GM18907 (cell line): ENCODE results near the gene LAMA5.

ENCODE experiments used
- ATAC-seq: cut with Tn5 transposase; IDR thresholded peaks from one replicate; pipeline ENCODE4 v1.9.1; 2021; ENCODE audit warnings: mild to moderate bottlenecking, moderate library complexity; ENCODE audit not compliant: unreplicated experiment

LAMA5 gene

DNA sequence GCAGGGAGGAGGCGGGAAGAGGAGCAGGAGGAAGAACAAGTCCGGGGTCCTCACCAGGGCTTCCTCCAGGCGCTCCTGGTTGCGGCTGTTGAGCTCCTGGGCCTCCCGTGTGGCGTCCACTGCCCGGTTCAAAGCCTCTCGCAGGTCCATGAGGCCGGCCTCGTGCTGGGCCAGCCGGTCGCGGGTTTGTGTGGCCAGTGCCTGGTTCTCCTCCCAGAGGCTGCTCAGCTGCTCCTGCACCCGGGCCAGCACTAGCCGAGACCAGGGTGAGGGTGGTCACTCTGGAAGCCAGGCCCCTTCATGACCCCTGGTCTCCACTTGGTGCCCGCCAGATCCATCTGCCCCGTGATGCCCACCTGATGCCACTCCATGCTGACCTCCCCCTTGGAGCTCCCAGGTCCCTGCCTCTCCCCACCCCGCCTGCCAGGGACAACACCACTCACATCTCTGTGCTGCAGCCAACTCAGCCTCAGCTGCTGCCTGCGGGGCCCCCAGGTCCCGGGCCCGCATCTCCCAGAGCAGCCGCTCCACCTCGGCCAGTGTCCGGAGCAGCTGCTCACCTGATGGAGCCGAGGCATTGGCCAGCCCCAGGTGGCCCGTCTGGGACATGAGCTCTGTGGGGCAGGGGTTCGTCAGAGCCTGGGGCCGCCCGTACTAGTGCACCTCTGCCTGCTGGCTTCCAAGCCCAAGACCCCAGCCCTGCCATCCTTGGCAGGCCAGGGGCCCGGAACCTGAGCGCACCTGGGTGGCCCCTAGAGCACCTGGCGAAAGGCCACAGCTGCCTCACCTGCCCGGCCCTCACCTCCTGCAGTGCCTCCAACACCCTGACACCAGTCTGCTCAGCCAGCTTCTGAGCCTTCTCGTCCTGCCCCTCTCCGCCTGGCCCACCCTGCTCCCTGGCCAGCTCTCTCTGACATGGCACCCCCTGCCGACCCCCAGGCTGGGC is 48.4 kb downstream of the LAMA5 start:
- ATAC-seq: no peak

DNA sequence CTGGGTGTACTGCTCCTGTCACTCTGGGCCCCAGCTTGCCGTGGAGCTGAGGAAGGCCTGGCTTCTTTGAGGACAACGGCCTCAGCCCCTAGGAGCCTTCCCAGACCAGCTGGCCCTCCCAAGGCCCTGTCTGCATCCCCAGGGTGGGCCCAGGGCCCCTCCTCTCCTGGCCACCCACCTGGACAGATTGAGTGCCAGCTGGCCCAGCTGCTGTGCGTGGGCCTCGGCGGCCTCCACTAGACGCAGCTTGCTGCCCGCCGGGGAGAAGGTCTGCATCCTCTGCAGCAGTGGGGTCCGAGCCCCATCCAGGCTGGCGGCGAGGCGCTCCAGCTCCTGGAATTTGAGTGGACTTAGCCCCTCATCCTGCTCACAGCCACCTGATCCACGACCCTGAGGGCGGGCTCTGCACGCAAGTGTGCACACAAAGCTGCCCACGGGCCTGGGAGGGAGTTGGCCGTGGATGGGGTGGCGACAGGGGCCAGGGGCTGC is 49.9 kb downstream of the LAMA5 start:
- no peak for ATAC-seq

DNA sequence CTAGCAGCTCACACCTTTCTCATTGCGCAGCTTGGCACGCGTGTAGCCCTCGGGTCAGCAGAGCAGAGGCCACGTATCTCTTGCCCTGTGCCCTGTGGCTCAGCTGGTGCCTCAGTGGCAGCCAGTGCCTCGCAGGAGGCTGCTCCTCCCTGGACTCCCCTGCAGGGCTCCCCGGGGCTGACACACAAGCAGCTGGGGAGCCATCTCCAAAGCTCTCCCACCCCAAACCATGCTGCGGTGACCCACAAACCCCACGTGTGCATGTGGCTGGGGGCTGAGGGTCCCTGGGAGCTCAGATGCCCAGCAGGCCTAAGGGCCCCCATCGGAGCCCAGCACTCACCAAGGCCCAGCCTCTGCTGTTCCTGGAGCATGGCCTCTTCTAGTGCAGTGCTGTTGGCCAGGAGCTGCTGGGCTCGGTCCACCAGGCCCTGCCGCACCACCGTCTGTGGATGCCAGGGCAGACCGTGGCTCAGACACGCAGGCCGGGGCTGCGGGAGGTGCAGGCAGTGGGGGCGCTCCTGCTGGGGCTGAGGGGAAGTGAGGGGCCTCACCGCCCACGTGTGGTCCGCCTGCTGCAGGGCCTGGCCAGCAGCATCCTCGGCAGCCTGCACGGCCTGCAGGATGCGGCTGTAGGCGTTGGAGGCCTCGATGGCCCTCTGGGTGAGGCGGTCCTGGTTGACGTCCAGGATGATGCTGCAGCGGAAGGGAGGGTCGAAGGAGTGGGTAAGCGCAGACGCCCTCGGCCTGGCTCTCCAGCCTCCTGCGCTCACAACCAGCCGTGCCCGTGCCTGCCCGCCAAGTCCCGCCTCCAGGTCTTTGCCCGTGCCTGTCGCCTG is 50.6 kb downstream of the LAMA5 start:
- ATAC-seq: no peak

DNA sequence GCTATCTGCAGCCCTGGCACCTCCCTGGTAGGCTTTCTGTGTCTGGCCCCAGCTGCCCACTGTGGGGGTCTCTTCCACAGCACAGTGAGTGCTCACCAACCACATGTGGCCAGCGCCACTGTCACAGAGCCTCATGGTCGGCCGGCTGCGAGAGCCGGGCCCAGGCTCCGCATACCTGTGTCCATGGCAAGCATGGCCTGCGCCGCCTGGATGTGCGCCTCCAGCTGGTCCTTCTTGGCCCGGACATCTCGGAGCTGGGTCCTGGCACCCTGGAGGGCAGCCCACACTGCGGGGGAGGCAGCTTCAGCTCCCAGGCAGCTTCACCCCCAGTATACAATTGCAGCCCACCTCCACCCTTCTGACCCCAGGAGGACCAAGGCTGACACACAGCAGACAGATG is 51.3 kb downstream of the LAMA5 start:
- ATAC-seq: no peak

DNA sequence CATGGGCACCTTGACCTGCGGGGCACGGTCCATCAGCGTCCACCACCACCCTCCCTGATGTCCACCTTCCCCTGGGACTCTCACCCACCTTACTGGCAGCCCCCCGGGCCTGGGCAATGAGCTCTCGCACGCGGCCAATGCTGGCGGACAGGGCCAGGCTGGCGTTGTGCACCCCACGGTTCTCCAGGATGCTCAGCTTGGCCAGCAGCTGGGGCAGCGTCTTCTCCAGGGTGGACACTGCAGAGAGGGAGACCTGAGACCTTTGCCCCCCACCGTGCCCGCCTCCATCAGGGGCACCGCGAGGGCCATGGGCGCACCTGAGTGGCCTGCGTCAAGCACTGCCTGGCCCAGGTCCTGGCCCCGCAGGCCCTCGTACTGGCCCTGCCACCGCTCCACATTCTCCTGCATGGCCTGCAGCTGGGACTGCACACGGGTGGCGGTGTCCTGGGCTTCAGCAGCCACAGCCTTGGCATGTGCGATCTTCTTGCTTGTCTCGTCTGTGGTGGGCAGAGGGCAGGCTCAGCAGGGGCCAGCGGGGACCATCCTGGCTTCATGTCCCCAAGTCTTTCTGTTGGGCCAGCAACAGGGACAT is 52.3 kb downstream of the LAMA5 start:
- no peak for ATAC-seq

DNA sequence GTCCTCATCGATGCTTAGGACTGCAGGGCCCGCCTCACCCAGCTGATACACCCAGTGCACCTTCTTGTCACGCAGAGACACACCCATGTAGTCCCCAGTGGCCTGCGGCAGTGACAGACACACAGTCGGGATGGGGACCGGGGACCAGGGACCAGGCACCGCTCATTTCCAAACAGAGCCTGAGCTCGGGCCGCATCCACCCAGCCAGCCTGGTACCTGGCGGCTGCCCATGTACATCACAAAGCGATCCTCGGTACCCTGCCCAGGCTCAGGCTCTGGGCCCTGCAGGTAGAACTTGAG is 52.8 kb downstream of the LAMA5 start:
- ATAC-seq: no peak

DNA sequence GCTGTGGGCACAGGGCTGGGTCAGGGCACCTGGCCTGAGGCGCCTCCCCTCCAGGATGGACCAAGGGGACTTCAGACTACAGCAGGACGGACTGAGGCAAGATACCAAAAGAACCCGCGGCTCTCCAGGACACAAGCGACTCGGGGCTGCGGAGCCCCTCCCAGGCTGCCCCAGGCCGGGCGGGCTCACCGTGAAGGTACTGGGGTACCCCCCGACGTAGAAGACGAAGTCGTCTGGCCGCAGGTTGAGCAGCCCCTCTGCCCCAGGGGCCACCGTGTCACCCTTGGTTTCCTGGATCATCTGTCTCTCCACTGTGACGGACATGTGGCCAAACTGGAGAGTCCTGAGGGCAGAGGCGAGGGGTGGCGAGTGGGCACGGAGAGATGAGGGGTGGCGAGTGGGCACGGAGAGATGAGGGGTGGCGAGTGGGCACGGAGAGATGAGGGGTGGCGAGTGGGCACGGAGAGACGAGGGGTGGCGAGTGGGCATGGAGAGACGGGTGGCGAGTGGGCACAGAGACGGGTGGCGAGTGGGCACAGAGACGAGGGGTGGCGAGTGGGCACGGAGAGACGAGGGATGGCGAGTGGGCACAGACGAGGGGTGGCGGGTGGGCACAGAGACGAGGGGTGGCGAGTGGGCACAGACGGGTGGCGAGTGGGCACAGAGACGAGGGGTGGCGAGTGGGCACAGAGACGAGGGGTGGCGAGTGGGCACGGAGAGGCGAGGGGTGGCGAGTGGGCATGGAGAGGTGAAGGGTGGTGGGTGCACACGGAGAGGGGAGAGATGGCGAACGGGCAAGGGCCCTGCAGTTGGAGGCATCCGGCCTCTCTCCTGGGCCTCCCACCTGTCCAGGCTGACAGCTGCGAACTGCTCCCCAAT is 53.4 kb downstream of the LAMA5 start:
- no peak for ATAC-seq

DNA sequence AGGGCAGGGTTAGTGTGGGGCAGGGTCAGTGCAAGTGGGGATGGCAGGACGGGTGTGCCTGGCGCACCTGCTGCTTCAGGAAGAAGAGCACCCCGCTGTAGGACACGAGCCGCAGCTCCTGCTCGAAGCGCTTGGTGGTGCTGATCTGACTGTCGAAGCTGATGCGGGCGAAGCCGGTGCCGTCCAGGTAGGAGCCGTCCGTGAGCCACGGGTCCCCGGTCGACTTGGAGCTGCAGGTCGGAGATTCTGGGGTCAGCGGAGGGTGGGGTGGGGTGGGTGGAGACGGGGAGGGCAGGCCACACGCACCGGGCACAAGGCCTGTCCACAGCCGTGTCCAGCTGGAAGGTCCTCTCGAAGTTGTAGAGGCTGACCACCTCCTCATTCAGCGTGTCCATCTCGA is 54.1 kb downstream of the LAMA5 start:
- ATAC-seq: no peak

DNA sequence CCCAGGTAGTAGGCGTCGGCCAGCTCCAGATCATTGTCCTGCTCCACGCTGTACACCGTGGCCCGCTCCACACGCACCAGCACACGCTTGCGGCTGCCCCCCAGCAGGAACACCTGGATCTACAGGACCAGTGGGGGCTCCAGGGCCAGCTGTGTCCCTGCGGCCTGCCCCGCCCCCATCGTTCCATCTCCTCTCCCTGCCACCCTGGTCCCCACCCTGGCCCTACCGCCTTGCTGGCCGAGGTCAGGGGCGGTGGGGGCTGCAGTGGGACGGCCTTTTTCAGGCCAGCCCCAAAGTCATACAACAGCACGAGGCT is 54.5 kb downstream of the LAMA5 start:
- no peak for ATAC-seq

DNA sequence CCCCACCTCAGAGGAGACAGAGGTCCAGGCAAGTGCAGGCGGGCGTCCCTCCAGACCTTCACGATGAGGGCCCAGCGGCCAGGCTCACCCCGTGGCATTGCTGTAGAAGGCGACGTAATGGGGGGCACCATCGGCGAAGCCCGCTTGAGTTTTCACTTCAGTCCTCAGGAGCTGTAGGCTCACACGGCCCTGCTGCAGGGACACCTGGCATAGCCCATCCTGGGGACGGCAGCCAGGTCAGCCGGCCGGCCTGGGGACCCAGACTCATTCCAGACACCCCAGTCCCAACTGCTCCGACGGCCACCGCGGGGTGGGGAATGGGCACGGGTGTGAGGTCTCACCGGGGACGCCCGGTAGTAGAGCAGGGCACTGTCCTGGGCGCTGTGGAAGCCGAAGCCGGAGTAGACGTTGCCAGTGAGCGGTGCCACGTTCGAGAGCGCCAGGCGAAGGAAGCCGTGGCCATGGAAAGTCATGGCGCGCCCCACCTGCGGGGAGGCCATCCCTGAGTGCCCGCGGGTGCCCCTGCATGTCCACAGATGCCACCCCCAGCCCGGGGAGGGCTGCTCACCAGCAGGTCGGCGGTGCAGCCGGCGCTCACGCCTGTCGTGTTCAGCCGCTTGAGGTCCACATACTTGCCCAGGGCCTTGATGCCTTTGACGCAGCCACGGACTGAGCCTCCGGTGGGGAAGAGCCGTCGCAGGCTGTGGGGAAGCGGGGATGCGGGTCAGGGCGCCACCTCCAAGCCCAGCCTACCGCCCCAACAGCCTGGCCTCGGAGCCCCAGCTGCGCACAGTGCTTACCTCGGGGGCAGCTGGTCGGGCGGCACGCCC is 55.1 kb downstream of the LAMA5 start:
- no peak for ATAC-seq

DNA sequence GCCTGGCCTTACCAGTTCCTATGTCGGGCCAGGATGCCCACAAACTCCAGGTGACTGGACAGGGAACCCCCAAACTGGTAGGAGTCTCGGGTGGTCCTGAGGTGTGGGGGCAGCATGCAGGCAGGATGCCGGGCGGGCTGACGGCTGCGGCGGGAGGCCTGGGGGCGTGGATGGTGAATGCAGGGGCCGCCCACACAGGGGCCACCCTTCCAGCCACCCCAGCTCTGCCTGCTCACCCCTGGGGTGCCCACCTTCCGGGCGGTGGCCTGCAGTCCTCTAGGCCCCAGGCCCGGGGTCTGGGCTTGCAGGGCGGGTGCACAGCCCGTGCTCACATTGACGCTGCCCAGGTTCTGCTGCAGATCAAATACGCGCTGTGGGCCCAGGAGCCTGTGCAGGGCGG is 56.0 kb downstream of the LAMA5 start:
- ATAC-seq: no peak

DNA sequence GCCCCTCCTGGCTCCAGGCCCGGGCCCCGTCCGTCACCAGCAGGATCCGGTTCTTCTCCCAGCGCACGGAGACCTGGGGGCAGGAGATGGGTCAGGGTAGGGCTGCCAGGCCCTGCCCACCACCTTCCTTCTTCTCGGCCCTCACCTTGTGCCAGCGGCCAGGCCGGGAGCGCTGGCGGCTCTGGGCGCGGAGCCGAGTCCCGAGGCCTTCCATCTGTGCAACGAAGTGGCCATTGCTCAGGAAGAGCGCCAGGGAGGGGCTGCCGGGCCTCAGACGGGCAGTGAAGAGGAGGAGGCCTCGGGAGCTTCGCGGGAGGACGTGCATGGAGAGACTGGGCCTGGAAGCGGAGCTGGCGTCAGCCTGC is 56.4 kb downstream of the LAMA5 start:
- ATAC-seq: no peak

DNA sequence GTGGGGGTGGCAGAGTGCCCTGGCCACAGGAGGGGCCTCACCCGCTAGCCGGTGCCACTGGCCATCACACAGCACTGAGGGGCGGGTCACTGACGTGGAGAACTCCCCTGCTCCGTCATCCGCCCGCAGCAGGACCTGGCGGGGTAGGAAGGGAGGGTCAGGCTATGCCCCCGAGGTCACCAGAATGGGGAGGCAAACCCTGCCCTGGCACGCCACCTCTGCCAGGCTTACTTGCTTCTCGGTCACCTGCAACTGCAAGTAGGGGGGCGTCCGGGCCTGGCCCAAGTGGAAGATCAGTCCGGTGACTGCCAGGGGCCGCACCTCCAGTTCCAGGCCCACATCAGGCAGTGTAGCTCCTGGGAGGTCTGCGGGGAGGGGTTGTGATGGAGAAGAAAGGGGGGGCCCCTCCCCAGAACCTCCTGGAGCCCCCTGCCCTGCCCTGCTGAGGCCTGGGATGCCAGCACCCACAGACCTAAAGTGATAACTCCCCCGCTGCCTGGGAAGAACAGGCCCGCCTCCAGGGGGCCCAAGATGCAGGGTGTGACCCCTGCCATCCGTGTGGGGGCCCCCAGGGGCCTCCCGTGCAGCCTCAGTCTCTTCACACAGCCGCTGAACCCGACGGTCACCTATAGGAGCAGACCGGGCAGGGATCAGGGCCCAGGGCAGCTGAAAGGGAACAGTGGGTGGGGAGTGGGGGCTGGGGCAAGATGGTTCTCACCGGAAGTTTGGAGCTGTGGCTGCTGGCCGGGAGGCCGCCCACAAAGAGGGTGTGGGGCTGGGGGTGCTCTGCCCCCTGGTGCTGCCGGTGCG is 57.0 kb downstream of the LAMA5 start:
- no peak for ATAC-seq

DNA sequence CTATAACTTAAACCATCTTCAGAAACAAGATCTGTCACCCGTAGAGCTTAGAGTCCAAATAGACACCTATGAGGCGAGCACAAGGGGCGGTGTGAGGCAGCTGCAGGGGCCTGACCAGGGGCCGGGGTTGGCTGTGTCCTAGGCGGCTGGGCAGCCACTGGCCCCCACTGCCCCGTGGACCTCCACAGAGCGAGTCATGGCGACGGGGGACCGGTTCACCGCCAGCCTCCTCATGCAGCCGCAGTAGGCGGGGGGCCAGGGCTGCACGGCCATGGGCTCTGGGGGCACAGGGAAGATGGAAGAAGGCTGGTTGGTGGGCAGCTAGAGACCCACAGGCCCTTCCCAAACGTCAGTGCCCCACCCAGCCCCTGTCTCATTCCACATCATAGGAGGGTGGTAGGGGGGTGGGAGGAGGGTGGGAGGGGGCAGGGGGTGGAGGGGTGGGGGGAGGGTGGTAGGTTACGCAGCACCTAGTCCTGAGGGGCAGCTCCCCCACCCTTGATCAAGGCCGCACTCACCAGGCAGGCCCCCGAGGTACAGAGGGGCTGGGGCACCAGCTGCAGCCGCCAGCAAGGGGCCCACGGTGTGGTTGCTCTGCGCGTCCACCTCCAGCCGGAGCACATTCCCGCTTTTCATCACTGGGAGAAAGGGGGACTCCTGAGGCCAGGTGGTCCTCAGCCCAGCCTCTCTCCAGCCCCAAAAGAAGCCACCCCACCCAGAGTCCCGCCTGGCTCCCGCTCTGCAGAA is 57.7 kb downstream of the LAMA5 start:
- ATAC-seq: no peak

DNA sequence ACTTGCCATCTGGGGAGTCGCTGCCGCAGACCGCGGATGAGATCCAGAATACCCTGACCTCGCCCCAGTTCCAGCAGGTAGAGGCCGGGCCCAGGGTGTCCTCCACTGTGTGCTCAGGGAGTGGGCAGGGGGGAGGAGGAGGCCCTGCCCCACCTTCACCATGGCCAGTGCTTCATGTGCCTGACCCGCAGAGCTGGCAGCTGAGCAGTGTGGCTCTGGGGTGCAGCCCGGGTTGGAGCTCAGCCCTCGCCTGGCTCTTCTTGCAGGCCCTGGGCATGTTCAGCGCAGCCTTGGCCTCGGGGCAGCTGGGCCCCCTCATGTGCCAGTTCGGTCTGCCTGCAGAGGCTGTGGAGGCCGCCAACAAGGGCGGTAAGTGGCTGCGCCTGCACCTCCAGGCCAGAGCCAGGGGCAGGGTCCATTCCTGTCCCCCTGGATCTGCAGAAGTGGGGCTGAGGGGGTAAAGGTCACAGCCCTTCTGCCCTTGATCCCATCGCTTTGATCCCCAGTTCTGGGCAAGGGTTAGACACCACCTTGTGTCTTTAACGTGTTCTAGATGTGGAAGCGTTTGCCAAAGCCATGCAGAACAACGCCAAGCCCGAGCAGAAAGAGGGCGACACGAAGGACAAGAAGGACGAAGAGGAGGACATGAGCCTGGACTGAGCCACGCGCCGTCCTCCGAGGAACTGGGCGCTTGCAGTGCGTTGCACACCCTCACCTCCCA is 58.9 kb downstream of the LAMA5 start:
- no peak for ATAC-seq

DNA sequence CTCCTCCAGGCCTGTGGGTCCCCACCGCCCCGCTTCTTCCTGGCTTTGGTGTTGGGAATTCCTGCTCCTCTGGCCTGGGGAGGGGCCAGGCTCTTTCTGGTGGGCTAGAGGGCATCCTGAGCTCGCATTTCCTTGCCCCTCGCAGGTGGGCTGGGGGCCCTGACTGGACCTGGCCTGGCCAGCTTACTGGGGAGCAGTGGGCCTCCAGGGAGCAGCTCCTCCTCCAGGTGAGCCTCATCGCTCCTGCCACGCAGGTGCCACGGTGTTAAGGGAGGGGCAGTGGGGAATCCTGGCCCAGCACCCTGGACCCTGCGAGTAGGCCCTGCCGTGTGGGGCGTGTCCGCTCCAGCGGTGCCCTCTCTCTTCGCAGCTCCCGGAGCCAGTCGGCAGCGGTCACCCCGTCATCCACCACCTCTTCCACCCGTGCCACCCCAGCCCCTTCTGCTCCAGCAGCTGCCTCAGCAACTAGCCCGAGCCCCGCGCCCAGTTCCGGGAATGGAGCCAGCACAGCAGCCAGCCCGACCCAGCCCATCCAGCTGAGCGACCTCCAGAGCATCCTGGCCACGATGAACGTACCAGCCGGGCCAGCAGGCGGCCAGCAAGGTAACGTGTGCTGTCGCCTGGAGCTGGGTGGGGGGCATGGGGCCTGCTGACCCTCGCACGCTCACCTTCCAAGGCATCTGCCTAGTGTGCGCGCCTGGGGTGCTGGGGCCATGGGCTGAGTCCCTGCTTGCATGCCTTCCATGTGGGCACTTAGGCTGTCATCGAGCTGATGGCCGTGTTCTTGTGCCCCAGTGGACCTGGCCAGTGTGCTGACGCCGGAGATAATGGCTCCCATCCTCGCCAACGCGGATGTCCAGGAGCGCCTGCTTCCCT is 59.6 kb downstream of the LAMA5 start:
- ATAC-seq: no peak
